ENCODE results near the gene IMPDH2. TPM values are rescaled to one million over a fixed set of nuclear protein-coding genes. Genes with fewer than 3 reads are reported as not detected.

The IMPDH2 gene
- total RNA-seq, 1 experiment from 2014 or later, result 576 TPM

- BruUV-seq (replicated peaks), result no TSS peak
- no peak overlapping the region for H3K4me3 ChIP-seq (ENCODE audit: low read length)
- intact Hi-C loops (cut with micrococcal nuclease), result no loop called here
These were observed 46.9 kb upstream of the IMPDH2 start for GRCh38 chr3:49076116-49076515.

GRCh38 chr3:49058011-49058410 lies 28.8 kb upstream of the IMPDH2 start:
- Histone ChIP-seq H3K9me2 (replicated peaks; ENCODE audit: low read length) (no peaks in the 10 kb centered on the region), H4K20me1 (ENCODE audit: low read length) (no peaks in the 10 kb centered on the region), H3K9ac (ENCODE audit: low read length) (no peak overlapping the region), H2AFZ (ENCODE audit: low read length) (no peak overlapping the region), H3K27me3 (ENCODE audit: low read length) (no peaks in the 10 kb centered on the region), H3K36me3 (ENCODE audit: low read depth, low read length) (peaks cover 42% of the 10 kb centered on the region), H3K4me2 (ENCODE audit: low read length) (no peak overlapping the region), H3K27ac (ENCODE audit: low read length) (no peak overlapping the region), H3K79me2 (ENCODE audit: low read length) (peaks cover 17% of the 10 kb centered on the region; the same call in 1 of the 2 replicates), H3K4me3 (ENCODE audit: low read length) (no peak overlapping the region), H3F3A (ENCODE audit: low read length, unreplicated experiment) (no peaks in the 10 kb centered on the region), H3K9me3 (ENCODE audit: low read length) (no peaks in the 10 kb centered on the region), H3K4me1 (ENCODE audit: insufficient read depth, low read length) (no peaks in the 10 kb centered on the region)
- intact Hi-C loops (cut with micrococcal nuclease), result no loop called here
- ATAC-seq, result no peak
- ChIA-PET CTCF (no interaction called here), POLR2A (ENCODE audit: unreplicated experiment) (interaction anchor here (0.6 kb wide), 1 partner anchor 18 kb away, joined by 4 read pairs; no protein-coding TSS in a partner anchor)
- BruUV-seq (replicated peaks), result no TSS peak
- no peak for DNase-seq
- TF ChIP-seq CTCF (conservative IDR thresholded peaks at IDR 0.05; ENCODE audit: low read depth, low read length) (no peak), EZH2phosphoT487 (IDR thresholded peaks at IDR 0.05; ENCODE audit: borderline replicate concordance, low read length) (no peak), EZH2 (IDR thresholded peaks at IDR 0.05; ENCODE audit: low read length, unreplicated experiment) (no peak)

More at GRCh38 chr3:49076116-49076515, 46.9 kb upstream of the IMPDH2 start:
- no peaks in the 10 kb centered on the region for H3K9me2 ChIP-seq (replicated peaks; ENCODE audit: low read length)
- no peak overlapping the region for H3K4me2 ChIP-seq (ENCODE audit: low read length)
- CTCF ChIA-PET, result no interaction called here
- POLR2A ChIA-PET (ENCODE audit: unreplicated experiment), result interaction anchor here (0.6 kb wide), 1 partner anchor 18 kb away, joined by 4 read pairs; no protein-coding TSS in a partner anchor
- H3K27me3 ChIP-seq (ENCODE audit: low read length), result no peaks in the 10 kb centered on the region
- peaks cover 8% of the 10 kb centered on the region; the same call in 1 of the 2 replicates for H4K20me1 ChIP-seq (ENCODE audit: low read length)
- H3F3A ChIP-seq (ENCODE audit: low read length, unreplicated experiment), result no peaks in the 10 kb centered on the region
- H3K4me1 ChIP-seq (ENCODE audit: insufficient read depth, low read length), result no peaks in the 10 kb centered on the region
- TF ChIP-seq CTCF (conservative IDR thresholded peaks at IDR 0.05; ENCODE audit: low read depth, low read length), result no peak
- no peak for TF ChIP-seq EZH2 (IDR thresholded peaks at IDR 0.05; ENCODE audit: low read length, unreplicated experiment)
- no peak for TF ChIP-seq EZH2phosphoT487 (IDR thresholded peaks at IDR 0.05; ENCODE audit: borderline replicate concordance, low read length)
- H3K9me3 ChIP-seq (ENCODE audit: low read length), result no peaks in the 10 kb centered on the region
- no peak for DNase-seq
- no peak overlapping the region for H3K27ac ChIP-seq (ENCODE audit: low read length)
- peaks cover 65% of the 10 kb centered on the region for H3K36me3 ChIP-seq (ENCODE audit: low read depth, low read length)
- H3K79me2 ChIP-seq (ENCODE audit: low read length), result peaks cover 40% of the 10 kb centered on the region
- no peak for ATAC-seq
- no peak overlapping the region for H3K9ac ChIP-seq (ENCODE audit: low read length)
- no peak overlapping the region for H2AFZ ChIP-seq (ENCODE audit: low read length)

- Histone ChIP-seq H2AFZ (ENCODE audit: low read length) (no peak overlapping the region), H3K79me2 (ENCODE audit: low read length) (peaks cover 15% of the 10 kb centered on the region; the same call in 1 of the 2 replicates), H3K36me3 (ENCODE audit: low read depth, low read length) (peaks cover 46% of the 10 kb centered on the region), H3K27ac (ENCODE audit: low read length) (no peak overlapping the region), H3K9me2 (replicated peaks; ENCODE audit: low read length) (no peaks in the 10 kb centered on the region), H3K27me3 (ENCODE audit: low read length) (no peaks in the 10 kb centered on the region), H3F3A (ENCODE audit: low read length, unreplicated experiment) (no peaks in the 10 kb centered on the region), H3K9me3 (ENCODE audit: low read length) (no peaks in the 10 kb centered on the region), H3K4me2 (ENCODE audit: low read length) (no peak overlapping the region), H4K20me1 (ENCODE audit: low read length) (no peaks in the 10 kb centered on the region), H3K9ac (ENCODE audit: low read length) (no peak overlapping the region), H3K4me3 (ENCODE audit: low read length) (no peak overlapping the region), H3K4me1 (ENCODE audit: insufficient read depth, low read length) (no peaks in the 10 kb centered on the region)
- no peak for TF ChIP-seq EZH2phosphoT487 (IDR thresholded peaks at IDR 0.05; ENCODE audit: borderline replicate concordance, low read length)
- no TSS peak for BruUV-seq (replicated peaks)
- ATAC-seq, result no peak
- ChIA-PET CTCF (no interaction called here), POLR2A (ENCODE audit: unreplicated experiment) (no interaction called here)
- no peak for DNase-seq
- intact Hi-C loops (cut with micrococcal nuclease), result no loop called here
These were observed 28.1 kb upstream of the IMPDH2 start for GRCh38 chr3:49057268-49057667.

All from PC-3 (cell line).